HG02588 (cell line): ENCODE results near the gene PHACTR3.

ENCODE experiments used
- ATAC-seq: cut with Tn5 transposase; IDR thresholded peaks from one replicate; pipeline ENCODE4 v1.9.1; 2021; ENCODE audit warnings: mild to moderate bottlenecking, moderate library complexity; ENCODE audit not compliant: unreplicated experiment

The PHACTR3 gene

DNA sequence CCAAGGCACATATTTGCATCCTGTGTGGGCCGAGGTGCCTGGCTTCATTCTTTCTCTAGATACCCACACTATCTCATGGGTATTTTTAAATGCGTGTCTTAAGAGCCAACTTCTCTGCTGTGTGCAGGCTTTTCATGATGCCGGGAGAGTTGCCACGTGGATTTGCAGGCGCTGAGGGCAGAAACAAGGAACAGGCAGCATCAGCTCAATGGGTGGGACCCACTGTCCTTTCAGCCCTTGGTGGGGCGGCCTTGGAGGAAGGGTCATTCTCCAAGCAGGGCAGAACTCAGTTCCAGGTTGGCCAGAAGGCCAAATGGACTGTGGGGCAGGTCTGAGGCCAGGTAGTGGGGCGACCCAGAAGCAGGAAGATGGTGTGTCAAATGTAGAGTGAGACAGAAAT lies 84.7 kb downstream of the PHACTR3 start:
- ATAC-seq, result no peak

DNA sequence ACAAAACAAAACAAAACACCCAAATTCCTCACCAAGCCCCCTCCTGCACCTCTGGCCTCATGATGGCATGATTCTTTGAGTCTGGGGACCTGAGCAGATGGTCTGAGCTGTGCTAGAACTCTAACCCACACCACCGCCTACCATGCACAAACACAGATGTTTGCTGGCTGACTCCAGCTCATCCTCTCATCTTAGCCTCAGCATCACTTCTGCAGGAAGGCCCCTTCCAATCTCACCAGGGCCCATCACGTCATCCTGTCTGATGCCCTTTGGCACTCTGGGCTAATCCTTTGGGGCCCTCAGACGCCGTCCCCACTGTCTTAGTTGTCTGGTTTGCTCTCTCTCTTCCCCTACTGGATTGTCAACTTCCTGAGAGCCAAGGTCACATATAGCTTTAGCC lies 85.8 kb downstream of the PHACTR3 start:
- no peak for ATAC-seq

DNA sequence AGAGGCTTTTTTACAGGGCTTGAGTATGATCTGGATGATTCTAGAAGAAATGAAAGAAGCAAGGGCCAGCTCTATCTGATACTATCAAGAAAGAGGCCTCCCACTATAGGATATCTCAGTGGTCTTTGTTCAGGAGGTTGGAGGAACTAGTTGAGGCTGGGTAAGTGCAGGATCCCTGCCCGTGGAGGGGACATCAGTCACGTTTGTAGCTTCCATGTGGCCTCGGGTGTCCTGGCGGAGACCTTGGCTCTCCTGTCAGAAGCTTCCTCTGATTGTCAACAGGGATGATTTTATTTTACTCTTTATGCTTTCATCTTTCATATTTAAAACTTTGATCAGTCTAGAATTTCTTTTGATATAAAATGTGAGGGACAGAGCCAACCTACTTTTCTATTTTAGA lies 86.6 kb downstream of the PHACTR3 start:
- no peak for ATAC-seq

DNA sequence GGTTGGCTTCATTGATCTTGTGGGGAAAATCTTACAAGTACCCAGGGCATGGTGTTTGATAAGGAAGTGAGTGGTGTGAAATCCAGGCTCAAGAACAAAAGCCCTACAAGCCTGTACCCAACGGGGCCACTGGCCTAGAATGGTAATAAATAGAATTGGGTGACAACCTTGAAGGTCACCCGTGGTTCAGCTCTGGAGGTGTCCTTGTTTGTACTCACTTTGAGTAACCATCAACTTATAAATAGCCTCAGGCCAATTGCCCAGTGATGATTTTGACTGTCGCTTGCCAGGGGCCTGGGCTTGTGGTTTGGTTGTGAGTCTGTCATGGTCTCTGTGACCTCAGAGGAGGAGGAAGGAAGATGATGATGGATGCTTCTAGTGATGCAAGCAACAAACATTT lies 87.8 kb downstream of the PHACTR3 start:
- ATAC-seq, result no peak

DNA sequence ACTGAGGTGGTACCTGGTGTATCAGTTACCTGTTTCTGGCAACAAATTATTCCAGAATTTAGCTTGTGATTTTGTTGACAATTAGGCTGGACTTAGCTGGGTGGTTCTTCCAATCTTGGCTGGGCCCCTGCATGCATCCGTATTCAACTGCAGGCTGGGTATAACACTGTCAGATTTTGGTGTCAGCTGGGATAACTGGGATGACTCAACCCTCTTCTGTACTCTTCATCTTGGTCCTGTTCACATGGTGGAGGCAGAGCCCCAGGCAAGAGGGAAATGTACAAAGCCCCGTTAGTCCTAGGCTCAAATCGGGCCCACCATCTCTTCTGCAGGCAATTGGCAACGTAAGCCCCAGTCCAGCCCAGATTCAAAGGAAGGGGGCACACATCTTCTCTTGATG lies 89.2 kb downstream of the PHACTR3 start:
- ATAC-seq, result no peak

DNA sequence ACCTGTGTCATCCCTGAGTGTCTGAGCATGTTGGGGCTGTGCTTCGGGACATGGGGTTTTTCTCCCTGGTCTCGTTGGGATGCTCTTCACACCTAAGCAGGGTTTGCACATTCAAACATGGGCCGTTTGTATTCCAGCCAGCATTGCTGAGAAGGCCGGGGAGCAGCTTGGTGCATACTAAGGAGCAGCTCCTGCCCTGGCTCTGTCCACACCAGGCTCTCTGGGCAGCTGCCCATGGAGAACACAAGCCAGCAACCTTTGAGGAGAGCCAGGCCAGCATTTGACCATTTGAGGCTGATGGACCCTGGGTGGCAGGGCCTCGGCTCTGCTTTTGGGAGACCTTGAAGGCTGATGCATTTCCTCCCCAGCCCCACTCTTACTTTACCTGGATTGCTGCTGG lies 92.1 kb downstream of the PHACTR3 start:
- ATAC-seq, result no peak

DNA sequence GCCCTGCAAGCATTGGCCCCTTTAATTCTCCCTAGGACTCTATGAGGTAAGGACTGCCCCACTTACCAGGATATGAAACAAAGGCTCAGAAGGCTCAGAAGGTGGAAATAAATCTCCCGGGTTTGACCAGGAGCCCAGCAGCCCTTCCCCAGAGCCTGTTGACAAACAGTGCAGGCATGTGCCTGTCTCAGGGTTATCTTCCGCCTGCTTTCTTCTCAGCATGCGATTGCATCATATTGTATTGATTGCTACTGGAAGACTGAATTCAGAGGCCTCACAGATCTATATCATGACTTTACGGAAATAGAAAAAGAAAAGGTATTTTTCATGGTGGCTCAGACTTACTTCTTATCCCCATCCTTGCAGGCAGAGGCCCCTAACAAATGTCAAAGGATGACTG lies 92.7 kb downstream of the PHACTR3 start:
- no peak for ATAC-seq

DNA sequence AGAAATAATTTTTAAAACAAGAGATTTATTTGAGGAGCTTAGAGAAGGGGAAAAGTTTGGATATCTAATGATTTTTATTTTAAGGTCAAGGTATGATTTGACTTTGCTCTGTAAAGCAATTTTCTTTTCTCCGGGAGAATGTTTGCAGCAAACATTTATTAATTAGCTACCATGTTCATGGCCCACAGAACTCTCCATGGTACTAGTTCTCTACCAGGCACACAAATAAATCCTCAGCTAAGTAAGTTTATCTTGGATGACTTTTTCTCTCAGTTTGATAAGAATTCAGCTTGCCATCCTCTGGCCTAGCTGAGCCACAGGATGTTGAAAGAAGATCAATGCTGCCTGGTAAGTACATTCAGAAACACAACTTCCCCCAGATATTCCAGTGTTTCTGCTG lies 94.3 kb downstream of the PHACTR3 start:
- ATAC-seq, result no peak

DNA sequence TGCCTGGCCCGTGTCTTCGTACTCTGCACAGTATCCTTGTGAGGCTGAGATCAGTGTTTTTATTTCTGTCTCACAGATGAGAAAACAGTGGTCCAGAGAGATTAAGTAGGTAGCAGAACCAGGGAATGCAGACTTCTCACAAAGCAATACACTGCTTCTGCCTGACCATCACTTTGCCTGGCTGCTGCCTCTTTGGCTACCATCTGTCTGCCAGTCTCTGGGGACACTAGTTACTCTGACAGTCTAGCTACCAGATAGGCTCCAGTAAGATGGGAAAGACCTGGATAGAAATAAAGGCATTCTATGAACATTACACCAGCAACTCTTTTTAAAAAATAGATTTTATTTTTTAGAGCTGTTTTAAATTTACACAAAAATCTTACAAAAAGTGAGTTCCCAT lies 96.9 kb downstream of the PHACTR3 start:
- no peak for ATAC-seq

DNA sequence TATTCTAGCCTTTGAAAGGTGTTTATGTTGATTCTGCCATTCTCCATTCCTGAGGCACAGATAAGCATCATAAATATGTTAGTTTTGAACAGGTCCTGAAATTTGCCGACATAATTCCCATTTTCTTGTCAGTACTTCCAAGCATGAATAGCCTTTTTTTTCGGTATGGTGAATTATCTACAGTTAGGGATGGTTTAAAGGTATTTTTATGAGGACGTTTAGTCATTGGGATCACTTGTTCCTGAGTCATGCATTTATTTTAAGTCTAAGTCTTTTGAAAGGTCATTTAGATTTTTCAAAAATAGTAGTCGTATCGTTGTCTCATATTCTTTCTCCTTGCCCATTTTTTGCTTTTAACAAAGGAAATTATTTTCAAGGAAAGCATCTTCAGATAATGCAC lies 98.7 kb downstream of the PHACTR3 start:
- ATAC-seq, result no peak

DNA sequence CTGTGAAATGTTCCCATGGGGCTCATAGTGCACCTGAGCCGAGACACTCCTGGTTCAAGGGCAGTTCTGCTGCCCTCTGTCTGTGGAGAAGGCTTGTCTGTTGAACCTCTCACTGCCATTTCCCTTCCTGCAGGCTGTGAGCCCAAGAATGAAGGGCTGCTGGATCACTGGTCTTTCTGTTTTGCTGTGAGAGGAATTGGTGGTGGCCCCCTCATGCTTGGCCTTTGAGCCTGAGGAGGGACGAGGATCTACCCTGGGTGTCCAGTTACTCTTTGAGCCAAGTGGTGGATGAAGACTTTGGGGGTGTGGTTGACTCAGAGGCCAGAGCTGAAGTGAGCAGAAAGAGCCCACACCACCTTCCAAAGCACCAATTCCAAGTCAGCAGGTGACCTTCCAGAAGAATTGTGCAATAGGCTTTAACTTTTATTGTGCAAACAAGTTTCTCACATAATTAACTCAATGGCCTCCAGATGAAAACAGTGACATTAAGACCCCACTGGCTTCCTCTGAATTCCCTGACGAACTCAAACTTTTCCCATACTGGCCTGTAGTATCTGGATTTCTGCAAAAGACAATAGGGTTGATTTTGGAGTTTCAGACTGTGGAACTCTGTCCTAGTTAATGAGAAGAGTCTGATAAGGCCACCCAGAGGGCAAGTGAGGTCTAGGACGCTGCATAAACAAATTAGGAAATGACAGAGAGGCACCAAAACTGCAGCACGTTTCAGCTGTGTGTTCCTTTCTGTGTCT lies 101.5 kb downstream of the PHACTR3 start:
- ATAC-seq, result no peak

DNA sequence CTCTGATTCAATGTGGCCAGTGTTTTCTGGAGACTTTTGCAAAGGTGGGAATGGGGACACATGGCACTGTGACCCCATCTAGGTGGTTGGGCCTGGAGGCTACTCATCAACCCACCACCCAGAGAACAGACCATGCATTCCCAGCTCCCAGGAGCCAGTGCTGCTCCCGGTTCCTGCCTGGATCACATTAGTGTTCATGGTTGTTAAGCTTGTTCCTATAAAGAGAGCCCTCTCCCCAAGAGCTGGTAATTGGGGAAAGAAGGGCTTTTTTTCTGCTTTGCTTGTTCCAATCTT lies 102.0 kb downstream of the PHACTR3 start:
- ATAC-seq, result no peak

DNA sequence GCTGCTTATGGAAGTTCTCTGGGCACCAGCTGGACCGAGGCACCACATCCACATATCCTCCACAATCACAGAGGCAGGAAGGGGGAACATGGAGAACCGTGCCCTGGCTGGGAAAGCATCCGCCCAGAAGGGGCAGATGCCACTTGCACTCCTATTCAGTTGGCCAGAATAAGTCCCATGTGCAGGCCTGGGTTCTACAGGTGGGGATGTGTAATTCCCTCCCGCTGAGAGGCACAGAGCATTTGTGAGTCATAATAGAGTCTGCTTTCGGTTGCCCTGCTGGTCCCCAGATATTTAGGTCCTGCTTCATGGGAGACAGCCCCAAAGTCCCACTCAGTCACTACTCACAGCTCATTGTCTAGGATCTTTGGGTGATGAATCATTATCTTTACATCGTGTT lies 104.0 kb downstream of the PHACTR3 start:
- ATAC-seq, result no peak

DNA sequence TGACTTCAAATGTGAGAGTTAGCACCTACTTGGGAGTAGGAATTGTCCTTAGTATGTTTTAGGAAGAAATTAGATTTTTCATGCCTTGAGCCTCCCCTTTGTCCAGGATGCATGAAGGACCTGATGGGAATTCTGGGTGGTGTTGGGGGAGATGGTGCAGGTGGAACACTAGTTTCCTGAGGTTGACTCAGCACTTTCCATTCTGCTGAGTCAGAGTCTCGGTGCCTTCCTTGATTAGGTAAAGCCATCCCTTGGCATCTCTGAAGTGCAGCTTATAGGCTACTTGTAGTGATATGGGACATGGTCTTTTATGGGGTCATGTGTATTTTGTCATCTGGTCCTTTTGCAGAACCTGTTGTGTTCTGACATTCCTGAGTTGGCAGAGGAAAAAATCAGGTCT lies 105.3 kb downstream of the PHACTR3 start:
- no peak for ATAC-seq

DNA sequence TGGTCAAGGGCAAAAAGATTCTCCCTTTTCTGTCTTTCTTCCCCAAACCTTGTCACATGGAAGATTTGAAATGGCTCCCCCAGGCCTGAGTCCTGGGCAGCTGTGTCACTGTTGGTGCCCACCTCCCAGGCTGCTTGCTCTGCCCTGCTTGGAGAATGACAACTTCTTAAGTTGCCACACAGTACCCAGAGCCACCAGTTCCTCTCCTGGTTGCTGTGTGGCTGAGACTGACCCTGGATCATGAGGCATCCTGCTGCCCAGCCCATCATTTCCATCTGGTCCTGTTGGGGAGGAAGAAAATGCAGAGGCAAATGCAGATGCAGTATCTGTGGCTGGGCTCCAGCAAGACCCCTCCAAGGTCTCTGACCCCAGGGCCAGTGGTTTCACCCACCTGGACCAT lies 113.7 kb downstream of the PHACTR3 start:
- no peak for ATAC-seq

DNA sequence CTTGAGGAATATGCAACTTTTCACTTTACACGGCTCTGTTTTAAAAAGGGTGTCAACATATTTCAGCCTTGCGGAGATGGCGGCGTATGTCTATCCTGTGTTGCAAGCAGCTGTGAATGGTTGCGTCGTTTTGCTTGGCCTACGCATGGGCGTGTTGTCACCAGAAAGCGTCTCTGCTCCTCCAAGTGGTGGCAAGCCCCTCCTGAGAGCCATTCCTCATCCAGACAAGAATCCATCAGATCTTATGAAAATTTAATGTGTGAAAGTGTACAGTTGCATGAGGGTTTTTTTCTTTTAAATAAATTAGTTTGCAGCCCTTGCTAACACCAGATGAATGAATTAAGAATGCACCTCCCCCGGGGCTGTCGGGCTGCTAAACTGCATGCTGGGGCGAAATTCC lies 114.4 kb downstream of the PHACTR3 start:
- ATAC-seq, result no peak

DNA sequence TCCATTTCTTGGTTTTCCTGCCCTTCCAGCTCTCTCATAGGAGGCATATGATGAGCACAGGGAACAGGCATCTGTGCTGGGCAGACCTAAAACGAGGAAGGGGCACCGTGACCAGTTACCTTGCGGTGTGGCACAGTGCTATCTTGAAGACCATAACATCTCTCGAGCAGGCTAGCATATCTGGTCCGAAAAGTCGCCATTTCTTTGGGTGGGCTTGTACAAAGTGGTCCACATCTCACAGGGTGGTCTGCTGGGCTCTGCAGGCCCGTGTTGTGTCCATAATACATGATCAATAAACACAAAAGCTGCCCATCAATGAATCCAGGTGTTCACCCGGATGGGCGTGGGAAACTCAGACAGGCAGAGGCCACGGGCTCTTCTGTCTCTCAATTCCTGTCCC lies 115.7 kb downstream of the PHACTR3 start:
- ATAC-seq, result no peak

DNA sequence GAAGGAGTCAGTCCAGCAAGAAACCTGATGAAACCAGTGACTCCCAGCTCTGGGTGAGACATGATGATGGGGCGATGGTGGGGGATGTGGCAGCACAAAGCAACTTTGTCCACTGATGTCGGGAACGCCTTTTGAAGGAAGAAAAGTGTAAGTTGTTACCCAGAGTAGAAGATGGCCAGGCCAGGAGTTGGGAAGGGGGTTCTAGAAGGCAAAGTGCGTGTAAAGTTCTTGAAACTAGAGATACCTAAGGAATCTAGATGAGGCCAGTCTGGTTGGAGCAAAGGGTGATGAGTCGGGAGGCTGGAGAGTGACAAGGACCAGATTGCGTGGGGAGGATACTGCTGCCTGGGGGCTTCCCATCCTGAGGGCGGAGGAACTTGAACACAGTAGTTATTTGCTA lies 117.0 kb downstream of the PHACTR3 start:
- ATAC-seq, result no peak

DNA sequence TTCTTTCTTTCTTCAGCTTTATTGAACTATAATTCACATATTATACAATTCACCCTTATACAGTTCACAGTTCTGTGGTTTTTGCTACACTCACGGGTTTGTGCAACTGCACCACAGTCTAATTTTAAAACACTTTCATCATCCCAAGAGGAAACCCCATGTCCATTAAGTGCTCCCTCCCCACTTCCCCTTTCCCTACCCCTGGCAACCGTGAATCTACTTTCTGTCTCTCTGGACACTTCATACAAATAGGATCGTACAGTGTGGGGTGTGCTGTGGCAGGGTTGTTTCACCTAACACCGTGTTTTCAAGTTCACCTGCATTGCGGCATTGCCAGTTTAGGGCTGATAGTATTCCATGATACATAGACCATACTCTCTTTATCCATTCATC lies 118.8 kb downstream of the PHACTR3 start:
- no peak for ATAC-seq

DNA sequence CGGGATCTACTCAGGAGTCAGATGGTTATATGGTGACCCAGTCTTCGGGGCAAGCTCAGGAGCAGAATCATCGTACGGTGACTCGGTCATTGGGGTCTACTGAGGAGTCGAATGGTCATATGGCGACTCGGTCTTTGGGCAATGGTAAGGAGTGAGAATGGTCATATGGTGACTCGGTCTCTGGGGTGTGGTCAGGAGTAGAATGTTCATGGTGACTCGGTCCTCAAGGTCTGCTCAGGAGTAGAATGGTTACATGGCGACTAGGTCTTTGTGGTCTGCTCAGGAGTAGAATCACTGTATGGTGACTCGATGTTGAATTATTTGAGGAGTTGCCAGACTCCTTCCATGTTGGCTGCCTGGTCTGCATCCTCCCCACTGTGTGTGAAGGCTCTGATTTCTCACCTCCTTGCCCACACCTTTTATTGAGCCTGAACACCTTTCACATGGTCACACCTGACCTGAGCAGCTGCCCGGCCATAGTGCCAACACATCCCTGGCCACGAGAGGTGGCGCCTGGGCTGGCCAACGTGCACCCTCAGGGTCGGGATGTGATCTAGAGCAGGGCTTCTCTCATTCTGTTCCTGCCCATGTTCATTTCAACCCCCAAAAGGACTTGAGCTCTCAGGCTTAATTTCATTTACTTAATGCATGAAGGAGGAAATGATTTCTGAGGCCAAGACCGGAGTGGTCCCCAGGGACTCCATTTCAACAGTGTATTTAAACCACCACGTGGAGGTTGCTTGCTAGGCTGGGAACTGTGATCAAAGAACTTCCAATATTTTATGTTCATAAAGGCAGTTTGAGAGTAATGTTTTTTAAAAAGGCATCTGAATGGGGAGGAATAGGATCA lies 119.5 kb downstream of the PHACTR3 start:
- ATAC-seq, result no peak

DNA sequence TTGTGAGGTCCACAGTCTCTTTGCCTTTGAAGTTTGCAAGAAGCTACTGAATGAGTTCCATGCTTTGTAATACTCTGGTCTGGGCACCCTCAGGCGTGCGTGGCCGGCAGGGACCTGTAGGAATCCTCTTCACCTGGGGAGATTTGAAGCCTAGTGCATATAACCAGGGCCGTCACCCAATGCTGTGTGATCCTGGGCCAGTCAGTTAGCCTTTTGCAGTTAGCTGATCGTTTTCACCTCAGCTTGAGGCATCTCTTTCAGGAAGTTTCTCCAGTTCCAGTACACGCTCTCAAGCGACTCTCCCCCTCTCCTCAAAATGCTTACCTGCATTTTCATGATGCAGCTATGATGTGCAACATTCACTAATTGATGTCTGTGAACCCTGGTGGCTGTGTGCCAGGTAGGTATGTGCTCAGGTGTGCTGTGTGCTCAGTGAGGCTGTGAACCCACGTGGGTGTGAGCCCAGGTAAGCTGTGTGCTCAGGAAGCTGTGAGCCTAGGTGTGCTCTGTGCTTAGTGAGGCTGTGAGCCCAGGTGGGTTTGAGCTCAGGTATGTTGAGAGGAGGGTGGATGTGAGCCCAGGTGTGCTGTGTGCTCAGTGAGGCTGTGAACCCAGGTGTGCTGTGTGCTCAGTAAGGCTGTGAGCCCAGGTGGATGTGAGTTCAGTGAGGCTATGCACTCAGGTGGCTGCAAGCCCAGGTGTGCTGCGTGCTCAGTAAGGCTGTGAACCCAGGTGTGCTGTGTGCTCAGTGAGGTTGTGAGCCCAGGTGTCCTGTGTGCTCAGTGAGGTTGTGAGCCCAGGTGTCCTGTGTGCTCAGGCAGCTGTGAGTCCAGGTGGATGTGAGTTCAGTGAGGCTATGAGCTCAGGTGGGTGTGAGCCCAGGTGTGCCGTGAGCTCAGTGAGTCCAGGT lies 120.4 kb downstream of the PHACTR3 start:
- ATAC-seq, result no peak
